Stimulated activated CD8-positive, alpha-beta memory T cell treated with anti-CD3 and anti-CD28 coated beads, Interleukin-7, amount 100 ng/mL, for 1 hour (primary cell): ENCODE results near the gene XPC.

Experiments used
- DNase-seq, 2 donors: peaks; one replicate each; pipeline ENCODE4 v3.0.0-alpha.2; 2020; ENCODE audit warnings: low read depth in 2 of 2

XPC gene

GRCh38 chr3:14170531-14171159 is 7.8 kb downstream of the XPC start:
- DNase-seq: no peak

GRCh38 chr3:14169871-14170270 is 8.5 kb downstream of the XPC start:
- DNase-seq: no peak

- DNase-seq: no peak
Observed at GRCh38 chr3:14169435-14169834, 9.0 kb downstream of the XPC start.

GRCh38 chr3:14166877-14167603 is 11.4 kb downstream of the XPC start:
- no peak for DNase-seq

- no peak for DNase-seq
Observed at GRCh38 chr3:14162178-14162577, 16.2 kb downstream of the XPC start.

GRCh38 chr3:14161282-14161681 is 17.1 kb downstream of the XPC start:
- no peak for DNase-seq

GRCh38 chr3:14159426-14159825 is 19.0 kb downstream of the XPC start:
- DNase-seq: no peak

GRCh38 chr3:14158370-14158769 is 20.0 kb downstream of the XPC start:
- no peak for DNase-seq

GRCh38 chr3:14157951-14158350 is 20.4 kb downstream of the XPC start:
- no peak for DNase-seq

GRCh38 chr3:14156843-14157561 is 21.4 kb downstream of the XPC start:
- DNase-seq: no peak

- no peak for DNase-seq
Observed at GRCh38 chr3:14156201-14156600, 22.2 kb downstream of the XPC start.

- no peak for DNase-seq
Observed at GRCh38 chr3:14154895-14155440, 23.4 kb downstream of the XPC start.

GRCh38 chr3:14154276-14154675 is 24.1 kb downstream of the XPC start:
- no peak for DNase-seq

GRCh38 chr3:14153663-14154062 is 24.7 kb downstream of the XPC start:
- DNase-seq: no peak

- DNase-seq: no peak
Observed at GRCh38 chr3:14152963-14153355, 25.4 kb downstream of the XPC start.

- DNase-seq: no peak
Observed at GRCh38 chr3:14152233-14152962, 26.0 kb downstream of the XPC start.

- DNase-seq: no peak
Observed at GRCh38 chr3:14151471-14152083, 26.8 kb downstream of the XPC start.

GRCh38 chr3:14150491-14151230 is 27.7 kb downstream of the XPC start:
- DNase-seq: no peak

- no peak for DNase-seq
Observed at GRCh38 chr3:14150078-14150477, 28.3 kb downstream of the XPC start.

GRCh38 chr3:14148041-14148985 is 30.1 kb downstream of the XPC start:
- no peak for DNase-seq
